Left forelimb (tissue), 1 donor: Measurements from ENCODE around the gene AMFR.

ENCODE experiments used
- DNase-seq: peaks from one replicate; pipeline ENCODE4 v3.0.0-alpha.2; 2018; ENCODE audit warnings: low spot score

AMFR gene

DNA sequence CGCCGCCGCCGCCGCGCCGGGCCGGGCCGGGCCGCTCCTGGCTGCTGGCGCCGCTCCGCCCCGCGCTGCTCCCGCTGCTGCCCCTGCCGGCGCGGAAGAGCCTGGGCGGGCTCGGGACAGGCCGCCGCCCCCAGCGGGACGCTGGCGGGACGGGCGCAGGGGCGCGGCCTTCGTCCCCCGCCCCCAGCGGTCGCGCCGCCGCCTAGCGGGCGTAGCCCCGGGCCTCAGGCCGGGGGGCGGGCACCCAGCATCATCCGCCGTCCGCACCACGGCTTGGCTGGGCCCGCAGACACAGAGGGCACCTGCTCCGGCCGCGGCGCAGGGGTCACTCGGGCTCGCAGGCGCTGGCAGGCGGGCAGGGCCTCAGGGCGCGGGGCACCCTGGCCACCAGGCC is at the start of gene AMFR:
TSS of gene AMFR (minus strand) at position 107 of the 394 bp plus-strand sequence. CDS start 218 bp downstream, outside the sequence.
- peak; percentile 78 for DNase-seq

DNA sequence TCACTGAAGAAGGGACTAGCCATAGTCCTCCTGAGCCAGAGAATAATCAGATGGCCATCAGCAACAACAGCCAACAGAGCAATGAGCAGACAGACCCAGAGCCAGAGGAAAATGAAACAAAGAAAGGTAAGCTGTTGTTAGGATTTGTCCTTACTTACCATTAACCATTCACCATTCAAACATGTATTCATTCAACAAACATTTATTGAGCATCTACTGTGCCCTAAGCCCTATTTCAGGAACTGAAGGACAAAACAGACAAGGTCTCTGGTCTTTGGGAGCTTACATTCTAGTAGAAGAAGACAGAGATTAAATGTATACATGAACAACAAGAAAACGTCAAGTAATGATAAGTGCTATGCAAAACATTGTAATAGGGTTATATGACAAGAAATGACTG is 45.3 kb upstream of the AMFR start:
- DNase-seq, result no peak

DNA sequence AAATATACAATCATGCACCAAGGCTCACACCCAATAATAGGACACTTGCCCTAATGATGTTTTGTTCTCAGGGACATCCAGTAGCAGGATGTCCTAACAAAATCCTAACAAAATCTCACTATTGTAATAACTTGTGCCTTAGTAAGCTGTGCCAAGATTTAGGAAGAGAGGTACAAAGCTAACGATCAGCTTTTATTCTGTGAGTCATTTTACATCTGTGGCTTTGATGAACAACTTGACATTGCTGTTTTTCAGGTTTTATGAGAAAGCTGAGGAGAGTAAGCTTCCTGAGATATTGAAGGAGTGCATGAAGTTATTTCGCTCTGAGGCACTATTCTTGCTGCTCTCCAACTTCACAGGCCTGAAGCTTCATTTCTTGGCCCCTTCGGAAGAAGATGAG is 44.9 kb upstream of the AMFR start:
- no peak for DNase-seq

DNA sequence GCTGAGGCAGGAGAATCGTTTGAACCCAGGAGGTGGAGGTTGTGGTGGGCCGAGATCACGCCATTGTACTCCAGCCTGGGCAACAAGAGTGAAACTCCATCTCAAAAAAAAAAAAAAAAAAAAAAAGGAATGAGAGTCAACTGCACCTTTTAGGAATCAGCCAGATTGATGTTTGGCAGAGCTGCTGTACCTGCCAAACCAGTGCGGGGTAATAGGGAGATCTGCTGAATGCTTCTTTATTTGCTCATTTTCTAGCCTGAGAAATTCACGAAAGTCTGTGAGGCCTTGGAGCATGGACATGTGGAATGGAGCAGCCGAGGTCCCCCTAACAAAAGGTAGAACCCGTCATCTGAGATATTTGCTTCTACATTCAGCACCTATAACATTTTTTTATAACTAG is 44.4 kb upstream of the AMFR start:
- DNase-seq, result no peak

DNA sequence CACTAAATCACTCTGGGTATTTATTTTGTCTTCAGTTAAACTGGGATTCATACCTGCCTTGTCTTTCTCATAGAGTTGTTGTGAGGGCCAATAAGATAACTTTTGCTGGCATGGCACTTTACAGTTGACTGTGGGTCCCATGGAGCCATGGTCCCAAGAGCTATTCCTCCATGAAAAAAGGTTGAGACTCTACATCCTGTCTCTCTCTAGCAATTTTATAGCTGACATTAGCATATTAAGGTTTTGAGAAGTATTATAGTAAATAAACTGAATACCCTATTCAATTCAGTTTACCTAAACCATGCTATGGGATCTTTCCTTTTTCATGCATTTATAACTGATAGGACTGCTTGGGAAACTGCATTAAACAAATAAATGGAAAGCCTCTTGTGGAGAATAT is 43.5 kb upstream of the AMFR start:
- no peak for DNase-seq

DNA sequence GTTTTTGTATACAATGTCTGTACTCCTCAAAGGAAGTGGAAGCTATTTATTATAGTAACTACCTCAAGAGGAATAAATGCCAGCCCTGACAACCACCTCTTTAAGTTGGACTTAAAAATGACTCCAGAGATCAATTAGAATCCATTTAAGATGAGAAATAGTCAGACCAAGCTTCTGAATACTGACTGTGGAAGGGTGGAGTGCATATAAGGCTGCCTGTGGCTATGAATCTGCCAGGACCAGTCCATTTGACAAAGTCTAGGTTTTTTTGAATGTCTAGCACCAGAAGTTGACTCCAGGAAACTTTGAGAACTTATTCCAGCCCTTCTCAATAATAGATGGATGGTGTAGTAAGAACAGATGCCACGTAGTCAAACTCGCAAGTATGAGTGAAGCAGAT is 41.0 kb upstream of the AMFR start:
- no peak for DNase-seq

DNA sequence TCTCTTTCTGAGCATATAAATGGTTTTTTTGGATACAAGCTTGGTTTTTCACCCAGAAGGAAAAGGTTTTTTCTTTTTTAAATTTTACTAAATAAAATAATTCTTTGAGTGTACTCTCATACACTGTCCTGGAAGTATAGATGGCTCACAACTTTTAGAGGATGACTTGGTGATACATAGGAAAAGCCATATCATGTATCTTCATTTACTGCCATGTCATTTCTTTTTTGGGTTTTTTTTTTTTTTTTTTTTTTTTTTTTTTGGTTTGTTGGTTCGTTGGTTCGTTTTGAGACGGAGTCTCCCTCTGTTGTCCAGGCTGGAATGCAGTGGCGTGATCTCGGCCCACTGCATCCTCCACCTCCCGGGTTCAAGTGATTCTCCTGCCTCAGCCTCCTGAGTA is 37.8 kb upstream of the AMFR start:
- no peak for DNase-seq

DNA sequence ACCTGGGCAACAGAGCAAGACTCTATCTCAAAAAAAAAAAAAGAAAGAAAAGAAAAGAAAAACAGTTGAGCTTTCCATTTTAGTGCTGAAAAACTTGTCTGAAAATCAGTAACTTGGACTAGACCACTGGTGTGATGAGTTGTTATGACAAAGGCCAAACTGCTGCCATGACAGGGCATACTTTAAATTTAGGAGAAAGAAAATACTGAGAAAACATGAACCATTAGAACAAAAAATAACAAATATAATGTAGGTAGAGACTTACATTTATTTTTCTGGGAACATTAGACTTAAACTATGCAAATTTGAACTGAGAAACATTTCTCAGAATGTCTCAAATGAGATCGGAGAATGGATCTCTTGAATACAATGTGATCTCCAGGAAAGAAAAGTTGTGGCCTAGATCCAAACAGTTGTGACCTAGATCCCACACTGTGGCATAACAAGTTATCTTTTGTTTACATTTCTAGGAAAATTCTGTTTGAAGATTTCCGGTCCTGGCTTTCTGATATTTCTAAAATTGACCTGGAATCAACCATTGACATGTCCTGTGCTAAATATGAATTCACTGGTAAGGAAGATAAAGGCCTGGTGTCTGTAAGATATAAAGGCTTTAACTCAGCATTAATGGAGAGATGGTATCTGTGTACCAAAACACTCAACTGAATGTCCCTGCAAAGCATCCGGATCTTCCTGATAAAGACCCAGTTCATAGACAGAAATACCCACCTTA is 36.9 kb upstream of the AMFR start:
- DNase-seq, result no peak

DNA sequence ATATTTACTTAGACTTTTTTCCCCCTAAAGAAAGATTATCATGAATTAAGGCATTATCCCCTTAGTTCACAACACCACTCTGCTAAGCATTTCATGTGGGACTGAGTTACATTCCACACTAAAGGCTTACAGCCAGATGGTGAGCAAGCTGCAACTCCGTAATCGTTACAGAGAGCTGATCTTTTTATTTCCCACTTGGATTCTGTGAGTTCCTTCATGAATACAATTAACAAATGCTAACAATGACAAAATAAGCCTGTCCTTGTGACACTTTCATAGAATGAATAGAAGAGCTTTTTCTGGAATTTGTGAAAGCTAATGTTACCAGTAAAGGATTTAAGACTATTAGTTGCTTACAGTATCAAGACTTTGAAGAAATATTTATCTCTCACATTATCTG is 34.8 kb upstream of the AMFR start:
- no peak for DNase-seq

DNA sequence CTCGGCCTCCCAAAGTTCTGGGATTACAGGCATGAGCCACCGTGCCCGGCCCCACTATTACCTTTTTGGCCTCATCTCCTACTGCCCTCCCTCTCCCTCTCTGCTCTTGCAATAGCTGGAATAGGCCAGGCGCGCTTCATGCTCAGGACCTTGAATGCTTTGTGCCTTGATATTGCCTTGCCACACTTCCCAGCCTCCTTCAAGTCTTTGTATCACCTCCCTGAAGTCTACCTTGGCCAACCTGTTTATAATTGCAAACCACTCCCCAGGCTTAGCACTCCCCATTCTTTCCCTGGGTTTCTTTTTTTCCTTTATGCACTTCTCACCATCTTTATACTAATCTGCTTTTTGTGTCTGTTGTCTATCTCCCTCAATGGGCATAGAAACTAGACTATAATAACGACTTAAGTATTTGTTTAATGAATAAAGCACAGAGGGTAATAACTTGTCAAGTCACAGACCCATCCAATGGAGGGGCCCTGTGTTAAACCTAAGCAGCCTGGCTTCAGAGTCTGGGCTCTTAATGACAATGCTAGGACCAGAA is 32.7 kb upstream of the AMFR start:
- DNase-seq, result no peak

DNA sequence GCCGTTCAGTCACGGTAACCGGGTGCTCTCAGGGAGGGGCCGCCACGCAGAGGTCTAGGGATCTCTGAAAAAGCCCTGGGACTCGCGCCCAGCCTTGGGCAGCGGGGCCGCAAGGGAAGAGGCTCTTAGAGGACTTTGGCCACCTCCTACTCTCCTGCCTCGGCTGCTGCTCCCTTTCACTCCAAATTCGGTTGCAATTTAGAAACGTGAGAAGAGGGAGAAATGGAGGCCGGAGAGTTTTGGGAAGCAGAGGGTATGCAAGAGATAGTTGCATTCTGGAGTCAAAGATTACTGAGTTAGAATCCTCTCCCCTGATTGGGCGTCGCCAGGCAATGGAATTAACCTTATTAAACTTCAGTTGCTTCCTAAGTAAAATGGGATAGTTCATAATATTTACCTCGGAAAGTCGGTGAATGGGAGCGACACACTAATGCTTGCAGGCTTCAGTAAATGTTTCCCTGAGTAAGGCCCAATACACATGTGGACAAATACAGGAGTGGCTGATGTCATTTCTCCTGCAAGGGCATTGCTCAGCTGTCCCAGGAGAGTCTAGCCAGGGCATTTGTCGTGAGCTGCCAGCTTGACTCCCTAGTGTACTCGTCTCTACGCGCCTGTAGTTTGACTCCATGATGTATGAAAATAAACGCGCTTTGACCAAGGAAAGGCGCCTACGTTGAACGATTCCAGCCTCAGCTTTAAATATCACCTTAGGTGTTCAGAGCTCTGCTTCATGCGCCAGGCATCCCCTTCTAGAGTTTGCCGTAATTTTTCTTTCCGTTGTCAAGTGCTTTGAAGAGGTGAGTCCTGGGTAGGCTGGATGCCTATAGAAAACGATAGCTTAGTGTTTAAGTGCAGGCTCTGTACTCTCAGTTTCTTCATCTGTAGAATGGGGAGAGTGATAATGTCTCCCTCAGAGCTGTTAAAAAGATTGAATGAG is 26.7 kb upstream of the AMFR start:
- DNase-seq, result no peak

DNA sequence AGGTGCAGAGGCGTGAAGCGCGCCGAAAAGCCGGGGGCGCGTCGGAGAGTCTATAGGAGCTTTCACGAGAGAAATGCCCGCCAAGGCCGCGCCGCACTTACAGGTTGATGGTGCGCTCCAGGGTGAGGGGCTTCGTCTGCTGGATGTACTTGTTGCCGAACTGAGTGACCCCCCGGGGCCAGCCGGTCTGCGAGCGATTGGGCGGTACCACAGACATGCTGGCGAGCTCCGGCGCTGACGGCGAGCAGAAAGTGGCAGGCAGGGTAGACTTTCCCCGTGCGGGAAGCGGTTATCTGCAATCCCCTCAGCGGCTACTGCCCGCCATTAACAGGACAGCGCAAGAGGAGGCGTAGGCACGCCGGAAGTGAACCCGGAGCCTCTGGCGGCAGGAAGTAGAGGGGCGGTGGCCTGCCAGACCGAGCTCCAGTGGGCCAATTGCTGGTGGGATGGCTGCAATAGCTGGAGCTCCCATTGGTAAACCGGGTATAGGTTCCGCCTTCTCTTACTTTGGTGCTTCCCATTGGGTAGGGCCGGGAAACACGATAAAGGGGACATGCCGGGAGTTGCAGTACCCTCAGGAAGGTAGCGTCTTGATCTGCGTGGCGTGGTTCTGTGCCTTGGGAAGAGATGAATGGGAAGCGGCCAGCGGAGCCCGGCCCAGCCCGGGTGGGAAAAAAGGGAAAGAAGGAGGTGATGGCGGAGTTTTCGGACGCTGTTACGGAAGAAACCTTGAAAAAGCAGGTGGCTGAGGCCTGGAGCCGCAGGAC is 25.8 kb upstream of the AMFR start, which contains the start of the genes NUDT21 and OGFOD1:
TSS of gene NUDT21 (minus strand) at position 347 of the 767 bp plus-strand sequence. CDS start at position 217, 130 bp downstream.
TSS of gene OGFOD1 (plus strand) at position 569 of the 767 bp plus-strand sequence. CDS start at position 628, 59 bp downstream.
- DNase-seq, result peak; percentile 94

DNA sequence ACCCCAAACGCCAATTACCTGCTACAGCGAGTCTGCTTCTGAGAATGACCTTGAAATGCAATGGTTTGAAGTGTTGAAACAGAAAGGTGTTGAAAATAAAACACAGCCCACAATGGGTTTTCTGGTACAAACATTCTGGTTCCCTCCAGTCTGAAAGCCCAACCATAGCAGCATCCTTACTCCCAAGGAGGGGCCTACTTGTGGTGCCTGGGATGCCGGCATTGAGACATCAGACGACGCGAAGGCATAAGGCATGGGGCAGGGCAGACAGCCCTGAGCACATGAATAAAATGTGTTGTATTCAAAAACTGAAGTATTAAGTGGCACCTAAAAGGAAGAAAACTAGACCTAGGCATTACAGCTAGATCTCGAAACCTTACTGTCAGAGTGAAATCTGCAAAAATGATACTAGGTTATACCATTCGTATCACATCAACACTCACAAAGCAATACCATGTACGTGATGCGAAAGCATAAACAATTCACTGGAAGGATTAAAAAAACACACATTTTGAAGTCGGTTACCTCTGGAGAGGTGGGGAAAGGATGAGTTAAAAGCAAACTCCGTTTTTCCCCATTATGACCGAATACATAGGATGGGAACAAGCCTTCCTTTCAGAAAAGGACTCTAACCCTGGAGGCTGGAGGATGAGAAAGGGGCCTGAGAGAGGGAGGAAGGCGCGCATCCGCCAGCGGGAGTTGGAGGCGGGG is 25.1 kb upstream of the AMFR start:
- no peak for DNase-seq

DNA sequence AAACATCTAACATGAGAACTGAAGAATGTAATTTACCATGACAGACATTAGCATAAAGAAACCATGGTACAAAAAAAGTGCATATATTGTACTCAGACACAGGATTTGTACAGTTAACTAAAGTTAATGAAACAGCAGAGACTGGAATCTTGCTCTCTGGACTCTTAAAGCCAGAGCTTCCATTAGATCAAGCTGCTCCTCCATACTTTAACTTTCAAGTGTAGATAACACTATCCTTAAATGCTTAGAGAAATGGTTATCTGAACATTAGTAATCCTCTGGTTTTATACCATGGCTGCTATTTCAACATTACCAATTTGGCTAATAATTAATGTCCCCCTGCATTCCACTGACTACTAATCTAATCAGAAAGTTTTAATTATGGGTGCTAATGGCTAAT is 22.7 kb upstream of the AMFR start:
- no peak for DNase-seq

DNA sequence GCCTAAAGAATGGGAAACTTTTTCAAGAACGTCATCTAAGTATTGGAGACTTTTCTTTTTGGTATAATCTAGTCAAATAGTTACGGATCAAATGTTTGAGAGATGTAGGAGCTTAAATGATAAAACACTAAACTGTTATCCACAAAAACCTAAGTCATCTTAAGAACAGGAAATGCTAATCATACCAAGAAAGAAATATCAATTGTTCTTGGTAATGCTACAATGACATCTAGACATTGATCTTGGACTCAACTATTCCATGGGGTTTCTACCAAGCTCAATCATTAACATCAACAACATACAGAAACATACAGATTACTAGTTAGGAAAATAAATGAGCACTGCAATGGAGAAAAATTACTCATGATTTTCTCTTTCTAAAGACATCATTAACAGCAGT is 21.9 kb upstream of the AMFR start:
- no peak for DNase-seq

DNA sequence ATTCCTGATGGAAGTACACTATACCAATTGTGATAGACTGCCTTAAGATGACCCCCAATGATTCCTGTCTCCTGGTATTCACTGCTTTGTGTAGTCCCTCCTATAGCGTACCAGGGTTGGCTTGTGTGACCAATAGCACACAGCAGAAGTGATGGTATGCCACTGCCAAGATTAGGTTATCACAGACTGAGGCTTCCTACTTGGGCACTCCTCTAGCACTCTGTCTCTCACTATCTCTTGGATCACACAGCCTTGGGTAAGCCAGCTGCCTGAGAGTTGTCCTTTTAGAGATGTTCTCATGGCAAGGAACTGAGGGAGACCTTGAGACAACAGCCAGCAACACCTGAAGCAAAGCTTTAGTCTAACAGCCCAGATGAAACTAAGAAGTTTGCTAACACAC is 12.7 kb upstream of the AMFR start:
- DNase-seq, result no peak

DNA sequence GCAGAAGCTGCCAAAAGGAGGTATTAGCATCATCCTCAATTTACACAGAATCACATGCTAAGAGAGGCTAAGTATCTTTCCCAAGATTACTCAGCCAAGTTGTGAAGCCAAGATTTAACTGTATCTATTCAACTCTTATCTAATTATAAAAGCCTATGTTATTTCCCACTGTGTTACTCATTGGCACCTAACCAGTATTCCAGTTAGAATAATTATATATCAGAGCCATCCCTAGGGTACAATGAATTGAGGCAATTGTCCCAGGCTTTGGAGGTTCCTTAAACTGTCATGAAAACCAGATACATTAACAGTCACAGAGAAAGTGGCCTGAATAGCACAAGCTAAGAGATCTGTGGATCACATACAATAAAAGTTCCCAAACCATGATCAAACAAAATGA is 10.9 kb upstream of the AMFR start:
- no peak for DNase-seq

DNA sequence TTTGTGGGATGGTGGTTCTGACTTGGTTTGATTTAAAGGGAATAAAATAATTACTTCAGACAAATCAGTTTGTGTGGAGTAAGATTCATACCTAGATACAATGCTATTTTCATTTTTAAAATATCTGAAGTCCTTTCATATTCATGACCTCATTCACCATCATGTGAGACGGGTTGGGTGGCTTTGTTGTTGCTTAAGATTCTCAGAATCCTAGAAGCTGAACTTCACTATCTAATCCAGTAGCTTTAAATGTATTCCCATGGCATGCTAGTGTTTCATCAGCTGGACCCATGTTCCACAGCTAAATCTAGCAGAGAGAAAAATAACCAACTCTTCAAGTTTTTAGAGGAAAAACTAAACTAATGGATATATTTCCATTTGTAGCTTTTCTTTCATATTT is 2.7 kb upstream of the AMFR start:
- no peak for DNase-seq

DNA sequence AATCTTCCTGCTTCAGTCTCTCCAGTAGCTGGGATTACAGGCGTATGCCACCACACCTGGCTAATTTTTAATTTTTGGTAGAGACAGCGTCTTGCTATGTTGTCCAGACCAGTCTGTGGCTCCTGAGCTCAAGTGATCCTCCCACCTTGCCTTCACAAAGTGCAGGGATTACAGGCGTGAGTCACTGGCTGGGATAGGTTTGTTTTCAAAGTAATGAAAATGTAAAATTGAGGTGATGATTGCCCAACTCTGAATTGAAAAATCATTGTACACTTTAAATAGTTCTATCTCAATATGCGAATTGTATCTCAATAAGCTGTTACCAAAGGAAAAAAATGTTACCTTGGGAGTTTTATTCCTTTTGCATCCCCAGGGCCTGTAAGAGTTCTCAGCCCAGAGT is 1.2 kb upstream of the AMFR start:
- DNase-seq, result no peak

DNA sequence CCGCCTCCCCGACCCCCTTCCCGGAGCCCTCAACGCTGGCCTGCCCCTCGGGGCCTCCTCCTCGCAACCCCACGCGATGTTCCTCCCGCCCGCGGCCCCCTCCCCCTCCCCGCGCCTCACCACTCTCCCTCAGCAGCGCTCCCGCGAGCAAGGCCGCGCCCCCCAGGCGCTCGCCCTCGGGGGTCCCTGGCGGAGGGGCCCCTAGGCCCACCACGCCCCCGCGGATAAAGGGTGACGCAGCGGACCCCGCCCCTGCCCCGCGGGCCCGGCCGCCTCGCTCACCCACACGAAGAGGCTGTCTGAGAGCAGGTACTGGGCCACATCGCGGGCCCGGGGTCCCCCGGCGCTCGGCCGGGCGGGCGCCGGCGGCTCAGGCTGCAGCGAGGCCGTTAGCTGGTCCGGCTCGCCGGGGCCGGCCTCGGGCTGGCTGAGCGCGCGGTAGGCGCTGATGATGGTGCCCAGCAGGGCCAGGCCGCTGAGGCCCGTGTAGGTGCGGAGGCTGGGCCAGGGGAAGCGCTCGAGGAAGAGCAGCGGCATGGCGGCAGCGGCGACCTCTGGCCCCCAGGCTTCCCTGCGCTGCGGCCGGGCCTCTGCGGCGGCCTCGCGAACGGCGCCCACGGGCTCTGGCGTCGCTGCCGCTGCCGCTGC is 430 bp downstream of the AMFR start:
- DNase-seq, result peak; percentile 71

DNA sequence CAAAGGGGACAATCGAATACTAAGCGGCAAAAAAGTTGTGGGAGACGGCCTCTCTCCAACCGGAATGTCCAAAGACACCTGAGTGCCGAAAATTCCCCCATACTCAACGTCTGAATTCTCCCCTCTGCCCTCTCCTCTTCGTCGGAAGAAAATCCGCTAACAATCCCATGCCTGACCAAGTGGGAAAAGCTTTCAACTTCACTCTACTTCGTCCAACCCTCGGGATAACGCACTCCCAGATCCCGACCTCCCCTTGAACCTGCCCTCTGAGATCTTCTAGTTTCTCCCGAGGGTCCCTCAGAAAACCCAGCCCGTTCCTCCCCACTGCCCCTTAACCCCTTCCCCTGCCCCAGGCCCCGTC is 961 bp downstream of the AMFR start:
- DNase-seq, result no peak
